GM12891 (cell line): ENCODE measurements around the gene FAM107A.

Experiments used
- DNase-seq: peaks from one replicate; pipeline ENCODE4 v3.0.0; 2011; ENCODE audit warnings: low spot score; ENCODE audit not compliant: insufficient read length
- FAIRE-seq: peaks from 2 replicates; lab custom pipeline; 2011; peaks lifted over from hg19 to GRCh38; lab: Jason Lieb, UNC
- PAX5 ChIP-seq: IDR thresholded peaks from 2 replicates; pipeline ENCODE4 v1.6.1; 2011; ENCODE audit warnings: low read length, moderate library complexity, mild to moderate bottlenecking; ENCODE audit not compliant: insufficient read depth, severe bottlenecking
- POLR2A ChIP-seq: IDR thresholded peaks from 2 replicates; pipeline ENCODE4 v1.6.1; 2011; ENCODE audit warnings: low read depth, low read length, control low read depth
- POLR2AphosphoS5 ChIP-seq: IDR thresholded peaks from 2 replicates; pipeline ENCODE4 v1.6.1; 2011; ENCODE audit warnings: low read depth, low read length, control low read depth
- POU2F2 ChIP-seq: IDR thresholded peaks from 2 replicates; pipeline ENCODE4 v1.6.1; 2011; ENCODE audit warnings: low read depth, mild to moderate bottlenecking, control low read depth, low read length, moderate library complexity
- SPI1 ChIP-seq: IDR thresholded peaks from 2 replicates; pipeline ENCODE4 v1.6.1; 2011; ENCODE audit warnings: low read depth, low read length, control low read depth
- TAF1 ChIP-seq: IDR thresholded peaks from 2 replicates; pipeline ENCODE4 v1.6.1; 2011; ENCODE audit warnings: low read depth, low read length, control low read depth

The FAM107A gene

GRCh38 chr3:58580826-58581327 is 3.7 kb upstream of the FAM107A start:
- FAIRE-seq (no peak), DNase-seq (no peak)
- TF ChIP-seq SPI1 (no peak), POLR2AphosphoS5 (no peak), POU2F2 (no peak), POLR2A (no peak)

DNA sequence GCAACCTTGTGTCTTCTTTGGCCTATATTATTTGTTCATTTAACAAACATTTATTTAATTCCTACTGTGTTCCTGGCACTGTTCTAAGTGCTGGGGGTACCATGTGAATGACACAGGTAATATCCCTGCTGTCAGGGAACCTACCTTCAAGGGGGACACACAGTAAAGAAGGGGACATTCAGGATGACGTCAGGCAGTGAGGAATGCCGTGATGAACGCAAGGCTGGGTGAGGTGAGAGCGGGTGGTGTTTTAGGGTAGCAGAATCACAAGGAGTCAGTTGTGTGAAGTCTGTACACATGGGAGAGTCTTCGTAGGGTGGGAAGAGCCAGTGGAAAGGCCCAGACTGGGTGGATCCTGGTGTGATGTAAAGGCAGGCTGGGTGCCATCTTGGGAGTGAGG is 1.7 kb upstream of the FAM107A start:
- no peak for FAIRE-seq

GRCh38 chr3:58576716-58577115 is 475 bp downstream of the FAM107A start:
- no peak for FAIRE-seq
- TF ChIP-seq POU2F2 (no peak), POLR2A (no peak), SPI1 (no peak), POLR2AphosphoS5 (no peak), PAX5 (no peak), TAF1 (no peak)
- no peak for DNase-seq

More for the DNA sequence above, 1.7 kb upstream of the FAM107A start:
- TF ChIP-seq POLR2A (no peak), PAX5 (no peak), TAF1 (no peak), POU2F2 (no peak), SPI1 (no peak), POLR2AphosphoS5 (no peak)
- no peak for DNase-seq

GRCh38 chr3:58575971-58576652 is 1.1 kb downstream of the FAM107A start:
- FAIRE-seq (no peak), DNase-seq (no peak)
- no peak for TF ChIP-seq POLR2AphosphoS5
- TF ChIP-seq POLR2A, result no peak
- no peak for TF ChIP-seq SPI1
- no peak for TF ChIP-seq PAX5
- no peak for TF ChIP-seq TAF1

DNA sequence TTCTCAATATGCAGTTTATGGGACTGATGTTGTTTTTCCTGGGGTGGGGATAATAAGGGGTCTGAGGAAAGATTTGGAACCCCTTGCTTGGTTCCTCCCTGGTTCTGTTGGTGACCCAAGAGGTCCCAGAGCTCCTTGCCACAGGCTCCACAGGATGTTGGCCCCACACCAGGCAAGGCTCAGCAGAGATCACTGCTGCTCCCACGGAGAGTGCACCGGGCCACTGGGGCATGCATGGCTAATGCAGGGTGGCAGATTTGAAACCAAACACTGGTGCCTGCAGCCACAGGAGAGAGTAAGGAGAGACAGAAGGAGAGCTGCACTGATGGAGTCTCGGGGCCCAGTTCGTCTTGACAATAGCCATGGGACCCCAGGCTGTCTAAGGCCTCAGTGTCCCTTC is 2.5 kb downstream of the FAM107A start:
- no peak for DNase-seq
- FAIRE-seq, result no peak
- TF ChIP-seq POU2F2, result no peak
- no peak for TF ChIP-seq PAX5
- no peak for TF ChIP-seq TAF1
- TF ChIP-seq POLR2AphosphoS5, result no peak
- TF ChIP-seq SPI1, result no peak
- no peak for TF ChIP-seq POLR2A

DNA sequence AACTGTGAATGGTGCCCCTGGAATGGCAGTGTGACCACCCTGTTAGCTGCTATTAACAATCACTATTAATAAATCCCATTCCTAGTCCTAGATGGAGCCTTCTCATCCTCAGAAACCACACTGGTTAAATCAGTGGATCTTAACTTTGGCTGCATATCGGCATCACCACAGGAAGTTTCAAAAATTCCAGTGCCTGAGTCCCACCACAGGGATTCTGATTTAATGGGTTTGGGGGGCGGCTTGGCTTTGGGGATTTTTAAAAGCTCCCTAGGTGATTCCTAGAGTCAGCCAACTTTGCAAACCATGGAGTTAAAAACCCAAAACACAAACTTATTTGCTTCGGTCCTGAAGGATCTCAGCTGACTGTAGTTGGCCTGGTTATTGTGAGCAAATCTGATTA is 3.1 kb downstream of the FAM107A start:
- DNase-seq, result no peak
- TF ChIP-seq POLR2A (no peak), TAF1 (no peak), PAX5 (no peak), SPI1 (no peak), POU2F2 (no peak), POLR2AphosphoS5 (no peak)
- no peak for FAIRE-seq

GRCh38 chr3:58573640-58574039 is 3.6 kb downstream of the FAM107A start:
- TF ChIP-seq SPI1 (no peak), TAF1 (no peak), POU2F2 (no peak), POLR2A (no peak), PAX5 (no peak), POLR2AphosphoS5 (no peak)
- DNase-seq, result no peak
- FAIRE-seq, result no peak

DNA sequence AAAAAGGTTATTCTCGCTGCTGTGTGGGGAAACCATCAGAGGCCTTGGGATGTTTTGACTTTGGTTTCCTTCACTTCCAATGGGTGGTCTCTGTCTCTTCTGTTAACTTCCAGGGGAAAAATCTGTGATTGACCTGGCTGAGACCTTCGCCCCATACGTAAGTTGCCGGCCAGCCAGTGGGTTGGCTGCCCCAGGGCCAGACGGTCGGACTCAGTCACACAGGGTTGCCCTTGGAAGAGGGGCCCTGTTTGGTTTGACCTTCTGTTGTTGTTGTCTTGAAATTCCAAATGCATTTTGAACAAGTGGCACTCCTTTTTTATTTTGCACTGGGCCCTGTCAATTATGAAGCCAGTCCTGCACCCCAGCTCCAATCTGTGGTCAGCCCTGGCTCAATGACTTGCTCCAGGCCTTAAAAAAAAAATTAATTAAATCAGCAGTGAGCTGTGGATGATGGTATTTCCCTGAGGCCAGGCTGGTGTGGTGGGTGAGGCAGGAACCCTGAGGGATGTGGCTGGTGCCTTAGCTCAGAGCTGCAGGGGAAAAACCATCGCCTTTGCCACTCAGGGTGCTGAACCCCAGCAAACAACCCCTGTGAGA is 4.5 kb downstream of the FAM107A start:
- DNase-seq (no peak), FAIRE-seq (no peak)
- TF ChIP-seq POLR2A (no peak), POLR2AphosphoS5 (no peak)

GRCh38 chr3:58572013-58572633 is 5.1 kb downstream of the FAM107A start:
- no peak for DNase-seq
- no peak for TF ChIP-seq TAF1
- no peak for TF ChIP-seq POLR2AphosphoS5
- TF ChIP-seq SPI1, result no peak
- no peak for TF ChIP-seq POU2F2
- TF ChIP-seq POLR2A, result no peak
- TF ChIP-seq PAX5, result no peak
- FAIRE-seq, result no peak

DNA sequence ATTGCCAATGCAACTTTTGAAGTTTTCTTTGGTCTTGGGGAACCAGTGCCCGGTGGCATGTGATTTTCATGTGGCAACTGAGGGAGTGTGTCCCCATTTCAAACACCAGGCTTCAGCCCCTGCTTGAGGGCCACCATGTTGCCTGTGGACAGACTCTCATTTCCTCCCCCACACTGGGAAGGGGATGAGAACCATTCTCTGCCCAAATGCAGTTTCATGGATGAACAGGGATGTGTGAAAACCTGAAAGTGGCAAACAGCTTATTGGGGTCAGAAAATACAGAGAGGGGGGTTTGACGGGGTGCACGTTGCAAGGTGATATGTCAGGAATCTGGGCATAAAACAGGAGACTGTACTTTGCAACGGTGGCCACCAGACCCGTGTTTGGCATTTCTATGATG is 6.3 kb downstream of the FAM107A start:
- DNase-seq (no peak), FAIRE-seq (no peak)
- TF ChIP-seq SPI1 (no peak), POU2F2 (no peak), TAF1 (no peak), PAX5 (no peak), POLR2A (no peak), POLR2AphosphoS5 (no peak)
